ENCODE measurements around the gene LIN52.
A peak's percentile ranks its signal among the peaks of the same experiment; 100 is the strongest.

The LIN52 gene

GRCh38 chr14:74239848-74240793 is 155.4 kb downstream of the LIN52 start:
- DNase-seq: peak; percentile 35

GRCh38 chr14:74240794-74241651 is 156.3 kb downstream of the LIN52 start:
- peak; percentile 45 for DNase-seq

- DNase-seq: no peak
Measured at GRCh38 chr14:74241652-74242017, 156.9 kb downstream of the LIN52 start.

- peak; percentile 33 for DNase-seq
Measured at GRCh38 chr14:74242021-74242779, 157.4 kb downstream of the LIN52 start.

- no peak for DNase-seq
Measured at GRCh38 chr14:74242780-74243042, 158.0 kb downstream of the LIN52 start.

GRCh38 chr14:74243051-74243450 is 158.3 kb downstream of the LIN52 start:
- no peak for DNase-seq

GRCh38 chr14:74244115-74244514 is 159.4 kb downstream of the LIN52 start:
- DNase-seq: no peak

GRCh38 chr14:74245292-74245691 is 160.5 kb downstream of the LIN52 start:
- DNase-seq: no peak

- no peak for DNase-seq
Measured at GRCh38 chr14:74246542-74246941, 161.8 kb downstream of the LIN52 start.

- DNase-seq: no peak
Measured at GRCh38 chr14:74248017-74248416, 163.3 kb downstream of the LIN52 start.

- DNase-seq: no peak
Measured at GRCh38 chr14:74249433-74250375, 164.9 kb downstream of the LIN52 start.

All from left hindlimb (tissue), 1 donor.